HG03460 (cell line): Measurements from ENCODE around the gene PIGH.
"Not testable (repeated sequence)": the region's sequence is repeated elsewhere in the genome, so short reads cannot be mapped to it uniquely, and the experiment has no call there.

Source experiments
- ATAC-seq: cut with Tn5 transposase; IDR thresholded peaks from one replicate; pipeline ENCODE4 v1.9.1; 2021; ENCODE audit not compliant: unreplicated experiment

Gene PIGH

GRCh38 chr14:67553547-67553946 is 46.5 kb downstream of the PIGH start:
- no peak for ATAC-seq

DNA sequence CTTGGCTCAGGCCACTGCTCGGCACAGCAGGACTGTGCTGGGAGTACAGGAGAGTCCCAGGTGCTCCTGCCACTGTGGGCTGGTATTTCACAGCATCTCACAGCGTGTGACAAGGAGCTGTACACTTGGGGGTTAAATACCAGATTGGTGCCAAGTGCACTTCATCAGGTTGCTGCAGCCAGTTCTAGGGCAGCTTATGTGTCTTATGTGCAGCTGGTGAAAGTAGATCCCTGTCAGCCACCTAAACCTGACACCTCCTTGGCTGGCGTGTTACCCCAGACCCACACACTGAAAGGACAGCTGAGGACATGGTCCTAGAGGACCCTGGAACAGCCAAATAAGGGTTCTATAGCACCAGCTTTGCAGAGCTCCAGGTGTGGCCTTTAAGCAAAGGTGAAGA is 48.1 kb downstream of the PIGH start:
- ATAC-seq = no peak

- no peak for ATAC-seq
Observed at GRCh38 chr14:67551123-67551522, 48.9 kb downstream of the PIGH start.

DNA sequence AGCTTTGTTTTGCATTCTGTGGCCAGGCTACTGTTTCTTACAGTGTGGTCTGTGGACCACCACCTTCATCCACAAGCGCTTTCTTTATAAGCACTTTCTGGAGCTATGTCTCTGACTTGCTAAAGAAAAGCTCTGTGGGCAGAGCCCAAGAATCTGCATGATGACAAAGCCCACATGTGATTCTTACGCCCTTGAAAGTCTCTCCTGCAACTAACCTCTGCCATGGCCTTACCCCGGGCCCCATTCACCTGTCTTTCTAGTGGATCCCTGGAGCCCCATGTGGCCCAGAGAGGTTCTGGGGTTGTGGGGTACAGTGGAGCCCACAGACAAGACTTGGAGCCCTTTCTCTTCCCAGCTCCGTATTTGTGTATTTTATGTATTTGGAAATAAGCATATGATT is 50.3 kb downstream of the PIGH start:
- no peak for ATAC-seq

GRCh38 chr14:67547224-67547780 is 52.8 kb downstream of the PIGH start:
- ATAC-seq = no peak

DNA sequence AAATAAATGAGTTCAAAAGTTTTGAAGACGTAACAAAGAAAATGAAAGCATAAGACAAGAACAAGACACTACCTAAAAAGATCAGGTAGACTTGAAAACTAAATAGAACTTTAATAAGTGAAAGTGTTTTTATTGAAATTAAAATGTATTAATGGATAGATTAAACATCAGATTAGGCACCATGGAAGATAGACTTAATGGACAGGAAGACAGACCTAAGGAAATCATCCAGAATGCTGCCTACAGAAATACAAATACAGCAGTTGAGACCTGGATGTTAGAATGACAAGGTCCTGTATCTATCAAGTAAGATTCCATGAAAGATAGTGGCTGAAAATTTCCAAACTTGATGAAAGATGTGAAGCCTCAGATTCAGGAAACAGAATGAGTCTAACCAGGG is 55.5 kb downstream of the PIGH start:
- ATAC-seq = no peak

- ATAC-seq = not testable (repeated sequence)
Observed at GRCh38 chr14:67542620-67543019, 57.4 kb downstream of the PIGH start.

GRCh38 chr14:67541448-67542387 is 58.4 kb downstream of the PIGH start:
- ATAC-seq = no peak
